Esophagus muscularis mucosa (tissue), 3 donors: ENCODE results near the gene PRODH.

Source experiments
- CTCF ChIP-seq, 3 experiments: fragments of 200-600 bp in 2 of 3; fragments of 450-650 bp in 1 of 3; sonication (generic) in 2 of 3; IDR thresholded peaks; one replicate each; pipeline ENCODE4 v1.5.1; 2017 to 2019; ENCODE audit warnings: antibody characterized with exemption in 3 of 3, mild to moderate bottlenecking in 2 of 3, moderate library complexity in 1 of 3
- POLR2A ChIP-seq: fragments of 450-650 bp; IDR thresholded peaks from one replicate; pipeline ENCODE4 v1.6.1; 2017; ENCODE audit warnings: antibody characterized with exemption, moderate library complexity, mild to moderate bottlenecking, low read depth
- POLR2AphosphoS5 ChIP-seq, 2 donors: sonication (generic); formaldehyde crosslinking; IDR thresholded peaks; one replicate each; pipeline ENCODE4 v1.6.1; 2017; ENCODE audit warnings: antibody characterized with exemption in 2 of 2

- no peak for TF ChIP-seq CTCF (IDR thresholded peaks at IDR 0.05)
- no peak for TF ChIP-seq POLR2A
- no peak for TF ChIP-seq POLR2AphosphoS5 (IDR thresholded peaks at IDR 0.05)
Observed at GRCh38 chr22:18931905-18932652, 4.0 kb downstream of the PRODH start.
